Mesenchymal stem cell (in vitro differentiated cells and primary cell): Measurements from ENCODE around the gene ADGRV1.

Experiments
- DNase-seq: peaks from one replicate; pipeline ENCODE4 v3.0.0-alpha.2; 2013
- H2AFZ ChIP-seq: one replicate; pipeline ENCODE4 v1.6.1; 2013; ENCODE audit warnings: low read depth, mild to moderate bottlenecking, control low read depth, inconsistent platforms, low read length, moderate library complexity
- H2AK5ac ChIP-seq: 2 replicates; pipeline ENCODE4 v1.6.1; 2013; ENCODE audit warnings: low read length, moderate library complexity, mild to moderate bottlenecking, inconsistent platforms; ENCODE audit not compliant: severe bottlenecking
- H2BK120ac ChIP-seq: one replicate; pipeline ENCODE4 v1.6.1; 2013; ENCODE audit warnings: low read depth, mild to moderate bottlenecking, inconsistent platforms, low read length, moderate library complexity
- H2BK12ac ChIP-seq, 2 experiments: one replicate each; pipeline ENCODE4 v1.6.1; 2013; ENCODE audit warnings: inconsistent platforms in 2 of 2, low read length in 2 of 2, mild to moderate bottlenecking in 2 of 2, moderate library complexity in 2 of 2, control low read depth in 1 of 2
- H2BK15ac ChIP-seq: one replicate; pipeline ENCODE4 v1.6.1; 2013; ENCODE audit warnings: mild to moderate bottlenecking, low read depth, inconsistent platforms; ENCODE audit not compliant: poor library complexity, severe bottlenecking
- H2BK5ac ChIP-seq: 2 replicates; pipeline ENCODE4 v1.6.1; 2013; ENCODE audit warnings: low read depth, mild to moderate bottlenecking, low read length, control low read depth, inconsistent platforms; ENCODE audit not compliant: poor library complexity, severe bottlenecking
- H3K14ac ChIP-seq, 2 experiments: one replicate each; pipeline ENCODE4 v1.6.1; 2013; ENCODE audit warnings: inconsistent platforms in 2 of 2, low read length in 2 of 2, control low read depth in 1 of 2, mild to moderate bottlenecking in 1 of 2, moderate library complexity in 1 of 2
- H3K18ac ChIP-seq, 2 experiments: one replicate each; pipeline ENCODE4 v1.6.1; 2013; ENCODE audit warnings: inconsistent platforms in 2 of 2, low read length in 2 of 2, control low read depth in 1 of 2, low read depth in 1 of 2, mild to moderate bottlenecking in 1 of 2
- H3K23ac ChIP-seq, 2 experiments: one replicate each; pipeline ENCODE4 v1.6.1; 2013; ENCODE audit warnings: inconsistent platforms in 2 of 2, low read length in 2 of 2, mild to moderate bottlenecking in 2 of 2, moderate library complexity in 2 of 2, control low read depth in 1 of 2
- H3K27ac ChIP-seq: 2 replicates; pipeline ENCODE4 v1.5.1; 2013; ENCODE audit warnings: mild to moderate bottlenecking, moderate library complexity, low read length, control low read depth, inconsistent platforms; ENCODE audit not compliant: poor library complexity, severe bottlenecking
- H3K27me3 ChIP-seq, 2 experiments: 2 replicates each; pipeline versions ENCODE4 v1.6.1 to v1.7.0; 2013; ENCODE audit warnings: low read length in 2 of 2, mild to moderate bottlenecking in 2 of 2, moderate library complexity in 2 of 2, control low read depth in 1 of 2, inconsistent platforms in 1 of 2; ENCODE audit not compliant: control insufficient read depth in 1 of 2, insufficient read depth in 1 of 2
- H3K36me3 ChIP-seq, 2 experiments: 2 replicates each; pipeline versions ENCODE4 v1.6.1 to v1.7.0; 2013; ENCODE audit warnings: low read length in 2 of 2, control low read depth in 1 of 2, inconsistent platforms in 1 of 2, low read depth in 1 of 2, mild to moderate bottlenecking in 1 of 2; ENCODE audit not compliant: insufficient read depth in 2 of 2, control insufficient read depth in 1 of 2
- H3K4ac ChIP-seq, 2 experiments: one replicate each; pipeline ENCODE4 v1.6.1; 2013; ENCODE audit warnings: inconsistent platforms in 2 of 2, low read length in 2 of 2, mild to moderate bottlenecking in 2 of 2, moderate library complexity in 2 of 2, control low read depth in 1 of 2, low read depth in 1 of 2
- H3K4me1 ChIP-seq: 2 replicates; pipeline ENCODE4 v1.6.1; 2013; ENCODE audit warnings: low read depth, low read length, control low read depth; ENCODE audit not compliant: control insufficient read depth, insufficient read depth
- H3K4me2 ChIP-seq: 2 replicates; pipeline ENCODE4 v1.6.1; 2013; ENCODE audit warnings: low read length, mild to moderate bottlenecking, inconsistent platforms; ENCODE audit not compliant: poor library complexity, severe bottlenecking
- H3K4me3 ChIP-seq, 2 experiments: 2 replicates each; pipeline versions ENCODE4 v1.5.1 to v1.7.0; 2013; ENCODE audit warnings: low read length in 2 of 2, mild to moderate bottlenecking in 2 of 2, control low read depth in 1 of 2, low read depth in 1 of 2; ENCODE audit not compliant: insufficient read depth in 1 of 2
- H3K79me1 ChIP-seq: replicated peaks from 2 replicates; pipeline ENCODE4 v1.6.1; 2013; ENCODE audit warnings: mild to moderate bottlenecking, control low read depth, low read length, inconsistent platforms; ENCODE audit not compliant: poor library complexity, severe bottlenecking
- H3K9ac ChIP-seq: 2 replicates; pipeline ENCODE4 v1.7.0; 2013; ENCODE audit warnings: mild to moderate bottlenecking, low read length, moderate library complexity
- H3K9me3 ChIP-seq: 2 replicates; pipeline ENCODE4 v1.7.0; 2013; ENCODE audit warnings: mild to moderate bottlenecking, low read length; ENCODE audit not compliant: control insufficient read depth
- H4K8ac ChIP-seq: one replicate; pipeline ENCODE4 v1.6.1; 2013; ENCODE audit warnings: inconsistent platforms, mild to moderate bottlenecking, low read length, moderate library complexity
- H4K91ac ChIP-seq: one replicate; pipeline ENCODE4 v1.6.1; 2013; ENCODE audit warnings: mild to moderate bottlenecking, low read length, inconsistent platforms
- WGBS: methylation state at CpG from one replicate; pipeline ENCODE4 v1.1.7; 2013; ENCODE audit warnings: mixed read lengths; 5-methylcytosine and 5-hydroxymethylcytosine counted together

The ADGRV1 gene

GRCh38 chr5:90612919-90613318 lies 54.3 kb downstream of the ADGRV1 start:
- no peak overlapping the region for H3K14ac ChIP-seq
- H3K9ac ChIP-seq, result no peak overlapping the region
- H2BK5ac ChIP-seq, result no peak overlapping the region
- no peak overlapping the region for H2AK5ac ChIP-seq
- no peak overlapping the region for H3K4me2 ChIP-seq
- no peaks in the 10 kb centered on the region for H3K27me3 ChIP-seq
- no peak overlapping the region for H3K27ac ChIP-seq
- no CpG with 5 or more reads among the region's 1 CpG for WGBS
- no peak overlapping the region for H3K4me3 ChIP-seq
- no peak overlapping the region for H2AFZ ChIP-seq
- no peak overlapping the region for H2BK12ac ChIP-seq
- no peak for DNase-seq
- H3K18ac ChIP-seq, result no peak overlapping the region
- H3K36me3 ChIP-seq, result no peaks in the 10 kb centered on the region
- H3K4me1 ChIP-seq, result no peaks in the 10 kb centered on the region
- H2BK15ac ChIP-seq, result no peak overlapping the region
- no peak overlapping the region for H3K4ac ChIP-seq
- H2BK120ac ChIP-seq, result no peak overlapping the region
- no peak overlapping the region for H4K8ac ChIP-seq
- H4K91ac ChIP-seq, result no peak overlapping the region
- H3K79me1 ChIP-seq, result no peaks in the 10 kb centered on the region
- no peak overlapping the region for H3K23ac ChIP-seq
- no peaks in the 10 kb centered on the region for H3K9me3 ChIP-seq

GRCh38 chr5:90613459-90613858 lies 54.9 kb downstream of the ADGRV1 start:
- 86% methylated on average over 1 of the region's 3 CpGs for WGBS
- no peak overlapping the region for H4K8ac ChIP-seq

GRCh38 chr5:90613918-90614504 lies 55.4 kb downstream of the ADGRV1 start:
- H3K79me1 ChIP-seq, result no peaks in the 10 kb centered on the region
- H3K14ac ChIP-seq, result no peak overlapping the region
- H3K23ac ChIP-seq, result no peak overlapping the region
- H3K4ac ChIP-seq, result no peak overlapping the region
- H3K18ac ChIP-seq, result no peak overlapping the region
- H3K9me3 ChIP-seq, result no peaks in the 10 kb centered on the region
- no peak overlapping the region for H2BK15ac ChIP-seq
- H2AK5ac ChIP-seq, result no peak overlapping the region
- no peak overlapping the region for H2BK12ac ChIP-seq
- 87% methylated on average over 2 of the region's 6 CpGs for WGBS
- DNase-seq, result peak; percentile 24
- H2AFZ ChIP-seq, result no peak overlapping the region
- no peak overlapping the region for H4K91ac ChIP-seq
- no peak overlapping the region for H3K4me3 ChIP-seq
- H3K36me3 ChIP-seq, result no peaks in the 10 kb centered on the region
- H4K8ac ChIP-seq, result no peak overlapping the region
- H3K4me2 ChIP-seq, result no peak overlapping the region
- no peak overlapping the region for H3K9ac ChIP-seq
- no peaks in the 10 kb centered on the region for H3K4me1 ChIP-seq
- no peak overlapping the region for H2BK5ac ChIP-seq
- no peak overlapping the region for H2BK120ac ChIP-seq
- H3K27me3 ChIP-seq, result no peaks in the 10 kb centered on the region
- no peak overlapping the region for H3K27ac ChIP-seq

More at GRCh38 chr5:90613459-90613858, 54.9 kb downstream of the ADGRV1 start:
- Histone ChIP-seq H3K4me3 (no peak overlapping the region), H3K4me2 (no peak overlapping the region), H3K9me3 (no peaks in the 10 kb centered on the region), H2AK5ac (no peak overlapping the region), H3K36me3 (no peaks in the 10 kb centered on the region), H2BK12ac (no peak overlapping the region), H4K91ac (no peak overlapping the region), H2BK5ac (no peak overlapping the region), H2AFZ (no peak overlapping the region), H3K9ac (no peak overlapping the region), H3K4ac (no peak overlapping the region), H3K27me3 (no peaks in the 10 kb centered on the region), H3K4me1 (no peaks in the 10 kb centered on the region), H3K18ac (no peak overlapping the region), H2BK15ac (no peak overlapping the region), H3K14ac (no peak overlapping the region), H3K27ac (no peak overlapping the region), H3K79me1 (no peaks in the 10 kb centered on the region), H3K23ac (no peak overlapping the region), H2BK120ac (no peak overlapping the region)
- DNase-seq, result no peak

- no peak overlapping the region for H2BK120ac ChIP-seq
- no peak for DNase-seq
- H2BK12ac ChIP-seq, result no peak overlapping the region
- WGBS, result 100% methylated on average over 1 of the region's 3 CpGs
- no peak overlapping the region for H2AK5ac ChIP-seq
- H2AFZ ChIP-seq, result no peak overlapping the region
- H3K27ac ChIP-seq, result no peak overlapping the region
- H3K4me1 ChIP-seq, result no peaks in the 10 kb centered on the region
- H2BK5ac ChIP-seq, result no peak overlapping the region
- H3K79me1 ChIP-seq, result no peaks in the 10 kb centered on the region
- no peak overlapping the region for H2BK15ac ChIP-seq
- no peaks in the 10 kb centered on the region for H3K9me3 ChIP-seq
- no peaks in the 10 kb centered on the region for H3K27me3 ChIP-seq
- no peak overlapping the region for H3K18ac ChIP-seq
- no peak overlapping the region for H3K4ac ChIP-seq
- no peak overlapping the region for H3K9ac ChIP-seq
- no peak overlapping the region for H3K4me3 ChIP-seq
- H4K8ac ChIP-seq, result no peak overlapping the region
- H3K36me3 ChIP-seq, result no peaks in the 10 kb centered on the region
- H3K14ac ChIP-seq, result no peak overlapping the region
- no peak overlapping the region for H3K23ac ChIP-seq
- no peak overlapping the region for H3K4me2 ChIP-seq
- H4K91ac ChIP-seq, result no peak overlapping the region
Measured at GRCh38 chr5:90615355-90615754, 56.8 kb downstream of the ADGRV1 start.
